ENCODE measurements around the gene SIK3. TPM values are rescaled to one million over a fixed set of nuclear protein-coding genes. Genes with fewer than 3 reads are reported as not detected.

Gene SIK3
- total RNA-seq, 1 donor from 2014 or later, result 32.9 TPM

DNA sequence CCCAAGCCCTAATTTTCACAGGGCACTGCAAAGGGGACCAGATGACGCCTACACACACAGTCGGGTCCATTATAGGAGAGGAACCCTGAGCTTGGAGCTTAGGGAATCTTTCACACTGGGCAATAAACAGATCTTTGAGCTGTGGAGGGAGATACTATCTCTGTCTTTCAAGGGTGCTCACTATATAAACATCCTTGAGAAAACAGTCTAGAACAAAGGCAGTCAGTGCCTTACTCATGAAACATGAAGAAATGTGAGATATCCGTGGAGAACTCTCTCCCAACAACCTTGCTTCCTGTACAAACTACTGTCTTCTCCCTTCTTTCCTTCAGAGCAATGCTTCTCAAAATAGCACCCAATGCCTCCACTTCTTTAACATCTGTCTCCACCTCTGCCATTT lies 151.8 kb downstream of the SIK3 start:
- H3K9me3 ChIP-seq, result no peaks in the 10 kb centered on the region
- H3K27ac ChIP-seq, result no peak overlapping the region
- H3K36me3 ChIP-seq, result peaks cover 16% of the 10 kb centered on the region
- intact Hi-C loops (cut with DNase I), result no loop called here
- H3K4me3 ChIP-seq, result no peak overlapping the region
- TF ChIP-seq, protein P1, sequence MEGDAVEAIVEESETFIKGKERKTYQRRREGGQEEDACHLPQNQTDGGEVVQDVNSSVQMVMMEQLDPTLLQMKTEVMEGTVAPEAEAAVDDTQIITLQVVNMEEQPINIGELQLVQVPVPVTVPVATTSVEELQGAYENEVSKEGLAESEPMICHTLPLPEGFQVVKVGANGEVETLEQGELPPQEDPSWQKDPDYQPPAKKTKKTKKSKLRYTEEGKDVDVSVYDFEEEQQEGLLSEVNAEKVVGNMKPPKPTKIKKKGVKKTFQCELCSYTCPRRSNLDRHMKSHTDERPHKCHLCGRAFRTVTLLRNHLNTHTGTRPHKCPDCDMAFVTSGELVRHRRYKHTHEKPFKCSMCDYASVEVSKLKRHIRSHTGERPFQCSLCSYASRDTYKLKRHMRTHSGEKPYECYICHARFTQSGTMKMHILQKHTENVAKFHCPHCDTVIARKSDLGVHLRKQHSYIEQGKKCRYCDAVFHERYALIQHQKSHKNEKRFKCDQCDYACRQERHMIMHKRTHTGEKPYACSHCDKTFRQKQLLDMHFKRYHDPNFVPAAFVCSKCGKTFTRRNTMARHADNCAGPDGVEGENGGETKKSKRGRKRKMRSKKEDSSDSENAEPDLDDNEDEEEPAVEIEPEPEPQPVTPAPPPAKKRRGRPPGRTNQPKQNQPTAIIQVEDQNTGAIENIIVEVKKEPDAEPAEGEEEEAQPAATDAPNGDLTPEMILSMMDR (IDR thresholded peaks at IDR 0.05), result no peak
- H3K27me3 ChIP-seq (ENCODE audit: low read depth), result no peaks in the 10 kb centered on the region
- no peaks in the 10 kb centered on the region for H3K4me1 ChIP-seq
- DNase-seq, result no peak
- no peak for ATAC-seq

DNA sequence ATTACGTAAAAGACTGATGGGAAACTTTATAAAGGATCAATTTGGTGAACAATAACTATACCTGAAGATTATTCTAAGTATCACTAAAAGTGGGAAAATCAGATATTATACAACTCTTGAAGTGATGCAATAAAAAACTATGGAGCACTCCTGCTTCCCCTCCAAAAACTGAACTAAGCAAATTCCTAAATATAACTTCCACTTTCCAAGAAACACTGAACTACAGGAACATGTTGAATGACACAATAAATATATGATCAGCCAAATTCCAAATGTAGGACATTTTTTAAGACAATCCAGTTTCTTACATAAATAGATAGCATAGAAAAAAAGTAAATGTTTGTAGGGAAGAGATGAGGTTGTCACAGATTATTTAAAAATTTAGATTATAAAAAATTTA lies 158.7 kb downstream of the SIK3 start:
- Histone ChIP-seq H3K9me3 (no peaks in the 10 kb centered on the region), H3K4me1 (no peaks in the 10 kb centered on the region), H3K4me3 (no peak overlapping the region), H3K27me3 (ENCODE audit: low read depth) (no peaks in the 10 kb centered on the region), H3K27ac (no peak overlapping the region), H3K36me3 (no peaks in the 10 kb centered on the region)
- TF ChIP-seq, protein P1 (IDR thresholded peaks at IDR 0.05), result no peak
- ATAC-seq (no peak), DNase-seq (no peak)
- intact Hi-C loops (cut with DNase I), result no loop called here

DNA sequence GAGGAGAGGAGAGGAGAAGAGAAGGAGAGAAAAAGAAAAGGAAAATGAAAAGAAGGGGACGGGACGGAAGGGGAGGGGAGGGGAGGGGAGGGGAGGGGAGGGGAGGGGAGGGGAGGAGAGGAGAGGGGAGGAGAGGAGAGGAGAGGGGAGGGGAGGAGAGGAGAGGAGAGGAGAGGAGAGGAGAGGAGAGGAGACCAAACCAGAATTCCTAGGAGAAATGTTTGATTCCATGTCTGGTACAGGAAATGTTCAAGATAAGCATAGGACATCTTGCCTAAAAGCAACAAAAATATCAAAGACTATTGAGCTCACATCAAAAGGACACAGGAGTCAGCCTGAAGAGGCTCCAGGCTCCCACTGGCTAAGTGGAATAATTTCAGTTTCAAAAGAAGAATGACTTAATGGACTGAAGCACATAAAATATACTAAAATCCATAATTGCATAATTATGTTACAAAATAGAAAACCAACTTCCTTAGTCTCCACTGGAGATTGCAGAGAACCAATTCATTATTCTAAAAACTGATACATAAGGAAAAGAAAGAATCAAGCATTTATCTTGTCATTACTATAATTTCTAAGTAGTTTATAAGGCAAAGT lies 159.7 kb downstream of the SIK3 start:
- Histone ChIP-seq H3K36me3 (no peaks in the 10 kb centered on the region), H3K4me3 (no peak overlapping the region), H3K27me3 (ENCODE audit: low read depth) (no peaks in the 10 kb centered on the region), H3K9me3 (no peaks in the 10 kb centered on the region), H3K27ac (no peak overlapping the region), H3K4me1 (no peaks in the 10 kb centered on the region)
- ATAC-seq (no peak), DNase-seq (no peak)
- TF ChIP-seq, protein P1 (IDR thresholded peaks at IDR 0.05), result no peak
- intact Hi-C loops (cut with DNase I), result no loop called here

DNA sequence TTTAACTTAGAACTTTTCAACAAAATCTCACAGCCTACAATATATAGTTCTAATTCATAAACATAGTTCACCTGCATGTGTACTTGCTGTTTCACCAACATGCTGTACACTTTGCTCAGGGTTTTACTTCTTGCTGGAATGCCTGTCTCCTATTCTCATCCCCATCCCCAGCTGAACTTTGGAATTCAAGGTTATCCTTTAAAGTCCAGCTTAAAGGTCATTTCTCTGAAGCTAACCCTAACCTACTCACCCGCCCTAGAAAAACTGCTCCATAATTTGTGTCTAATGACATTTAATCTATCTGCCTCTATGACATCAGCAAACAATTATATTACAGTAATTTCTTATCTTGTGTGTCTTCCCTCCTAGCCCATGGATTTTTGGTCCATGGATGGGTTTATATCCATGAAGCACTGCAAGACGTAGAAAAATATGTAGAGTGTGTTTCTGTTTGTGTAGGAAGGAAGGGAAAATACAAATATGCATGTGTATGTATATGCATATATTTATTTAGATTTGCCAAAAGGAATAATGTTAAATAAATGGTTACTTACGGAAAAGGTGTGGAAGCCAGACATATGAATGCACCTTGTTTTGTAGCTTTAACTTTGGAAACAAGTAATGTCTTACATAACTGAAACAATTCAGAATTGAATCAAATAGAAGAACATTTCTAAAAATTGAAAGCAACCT lies 161.3 kb downstream of the SIK3 start:
- Histone ChIP-seq H3K27me3 (ENCODE audit: low read depth) (no peaks in the 10 kb centered on the region), H3K36me3 (no peaks in the 10 kb centered on the region), H3K4me3 (no peak overlapping the region), H3K9me3 (no peaks in the 10 kb centered on the region), H3K4me1 (peaks cover 8% of the 10 kb centered on the region), H3K27ac (no peak overlapping the region)
- intact Hi-C loops (cut with DNase I), result no loop called here
- no peak for DNase-seq
- no peak for ATAC-seq
- TF ChIP-seq, protein P1 (IDR thresholded peaks at IDR 0.05), result no peak

DNA sequence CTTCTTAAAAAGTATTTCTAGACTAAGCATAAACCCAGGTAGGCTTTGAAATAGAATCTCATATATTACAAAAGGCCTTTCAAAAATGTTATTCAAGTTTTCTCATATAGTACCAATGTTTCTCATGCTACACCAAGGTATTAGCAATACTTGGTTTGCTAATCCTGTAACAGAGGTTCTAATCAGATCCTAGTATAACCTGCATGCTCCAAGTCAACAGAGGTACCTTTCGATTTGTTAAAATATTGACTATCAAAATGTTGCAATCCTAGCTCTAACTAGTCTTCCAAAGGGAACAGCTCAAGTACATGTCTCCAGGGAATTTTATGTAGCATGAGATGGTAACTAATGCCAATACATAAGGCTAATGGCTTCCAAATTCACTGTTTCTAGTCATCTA lies 162.7 kb downstream of the SIK3 start:
- DNase-seq, result no peak
- Histone ChIP-seq H3K36me3 (no peaks in the 10 kb centered on the region), H3K4me1 (peaks cover 22% of the 10 kb centered on the region), H3K9me3 (no peaks in the 10 kb centered on the region), H3K27me3 (ENCODE audit: low read depth) (no peaks in the 10 kb centered on the region), H3K4me3 (no peak overlapping the region), H3K27ac (no peak overlapping the region)
- TF ChIP-seq, protein P1 (IDR thresholded peaks at IDR 0.05), result no peak
- intact Hi-C loops (cut with DNase I), result no loop called here
- no peak for ATAC-seq

All from lower lobe of right lung (tissue), 2 donors.